Right kidney (tissue), 1 donor: ENCODE measurements around the gene LRRC4B.

Experiments used
- DNase-seq: peaks from one replicate; pipeline ENCODE4 v3.0.0-alpha.2; 2016

The LRRC4B gene

GRCh38 chr19:50573741-50574461 is 5.7 kb upstream of the LRRC4B start:
- no peak for DNase-seq

- DNase-seq: no peak
These were observed 2.8 kb upstream of the LRRC4B start for GRCh38 chr19:50570997-50571396.

GRCh38 chr19:50569938-50570540 is 1.8 kb upstream of the LRRC4B start:
- DNase-seq: no peak

- DNase-seq: no peak
These were observed 778 bp upstream of the LRRC4B start for GRCh38 chr19:50568728-50569698.

- no peak for DNase-seq
These were observed 988 bp downstream of the LRRC4B start for GRCh38 chr19:50567052-50567841.

GRCh38 chr19:50565984-50566903 is 2.0 kb downstream of the LRRC4B start:
- no peak for DNase-seq

- no peak for DNase-seq
These were observed 3.8 kb downstream of the LRRC4B start for GRCh38 chr19:50564229-50565105.

GRCh38 chr19:50563597-50563996 is 4.6 kb downstream of the LRRC4B start:
- no peak for DNase-seq

GRCh38 chr19:50562996-50563395 is 5.2 kb downstream of the LRRC4B start:
- no peak for DNase-seq

- no peak for DNase-seq
These were observed 5.9 kb downstream of the LRRC4B start for GRCh38 chr19:50562329-50562728.

- no peak for DNase-seq
These were observed 8.6 kb downstream of the LRRC4B start for GRCh38 chr19:50559636-50560035.

- no peak for DNase-seq
These were observed 9.8 kb downstream of the LRRC4B start for GRCh38 chr19:50558449-50558848.

GRCh38 chr19:50558039-50558438 is 10.2 kb downstream of the LRRC4B start:
- no peak for DNase-seq

- peak; percentile 67 for DNase-seq
These were observed 11.1 kb downstream of the LRRC4B start for GRCh38 chr19:50557009-50557613.

GRCh38 chr19:50556282-50557008 is 11.8 kb downstream of the LRRC4B start:
- DNase-seq: peak; percentile 77

GRCh38 chr19:50555450-50556281 is 12.6 kb downstream of the LRRC4B start:
- no peak for DNase-seq

GRCh38 chr19:50555033-50555432 is 13.2 kb downstream of the LRRC4B start:
- DNase-seq: no peak

- no peak for DNase-seq
These were observed 14.0 kb downstream of the LRRC4B start for GRCh38 chr19:50554212-50554611.
